HL-60 (cell line): ENCODE data around the gene CFAP73.

Source experiments
- CTCF ChIP-seq: IDR thresholded peaks from one replicate; pipeline ENCODE4 v1.5.1; 2011; ENCODE audit warnings: low read length, control low read depth, inconsistent platforms; ENCODE audit not compliant: insufficient read depth
- GABPA ChIP-seq: IDR thresholded peaks from 2 replicates; pipeline ENCODE4 v1.6.1; 2012; ENCODE audit warnings: low read depth
- REST ChIP-seq: IDR thresholded peaks from 2 replicates; pipeline ENCODE4 v1.6.1; 2012; ENCODE audit warnings: low read depth; ENCODE audit not compliant: insufficient replicate concordance

- no peak for TF ChIP-seq CTCF
- no peak for TF ChIP-seq GABPA
- no peak for TF ChIP-seq REST
These were observed 37.3 kb upstream of the CFAP73 start for GRCh38 chr12:113112043-113112899.
